Ovary (tissue), 9 donors: ENCODE data around the gene BTBD10. TPM values are rescaled to one million over a fixed set of nuclear protein-coding genes. Genes with fewer than 3 reads are reported as not detected.

Experiments used
- DNase-seq, 5 donors: peaks; one replicate each; pipeline ENCODE4 v3.0.0-alpha.2; 2019 to 2020
- H3K27ac ChIP-seq, 2 donors: fragments of 200-600 bp; one replicate each; pipeline versions ENCODE4 v1.5.1 to v1.8.0; 2019 to 2022
- H3K27me3 ChIP-seq: fragments of 200-600 bp; one replicate; pipeline ENCODE4 v1.8.0; 2022
- H3K36me3 ChIP-seq: fragments of 200-600 bp; sonication (generic); one replicate; pipeline ENCODE4 v1.5.1; 2019
- H3K4me1 ChIP-seq: one replicate; pipeline ENCODE4 v1.8.1; 2013; ENCODE audit warnings: mild to moderate bottlenecking, moderate library complexity; ENCODE audit not compliant: insufficient read depth
- H3K4me3 ChIP-seq: fragments of 200-600 bp; sonication (generic); one replicate; pipeline ENCODE4 v1.5.1; 2017
- H3K9me3 ChIP-seq, 2 donors: fragments of 200-600 bp in 1 of 2; sonication (generic) in 1 of 2; one replicate each; pipeline versions ENCODE4 v1.5.1 to v1.8.1; 2013 to 2019; ENCODE audit warnings: mild to moderate bottlenecking in 1 of 2, moderate library complexity in 1 of 2
- CTCF ChIP-seq, 3 donors: fragments of 450-650 bp in 2 of 3; fragments of 200-600 bp in 1 of 3; IDR thresholded peaks; one replicate each; pipeline versions ENCODE4 v1.5.1 to v1.8.0; 2016 to 2022; ENCODE audit warnings: antibody characterized with exemption in 3 of 3, mild to moderate bottlenecking in 1 of 3
- EP300 ChIP-seq: sonication (generic); formaldehyde crosslinking; IDR thresholded peaks from one replicate; pipeline ENCODE4 v1.6.1; 2017; ENCODE audit warnings: antibody characterized with exemption
- POLR2A ChIP-seq: fragments of 450-650 bp; IDR thresholded peaks from one replicate; pipeline ENCODE4 v1.6.1; 2017; ENCODE audit warnings: antibody characterized with exemption, mild to moderate bottlenecking, moderate library complexity
- WGBS, 3 donors: extraction: QIAGEN DNeasy Blood & Tissue Kit in 1 of 3; methylation state at CpG; one replicate each; pipeline versions ENCODE4 v1.1.5 to v1.1.7; 2013 to 2017; 5-methylcytosine and 5-hydroxymethylcytosine counted together
- intact Hi-C, 4 donors: fragments of 100-400 bp; cut with DNase I; formaldehyde crosslinking; loops; one replicate each; pipeline versions ENCODE4 v1.11.0 to v1.15.1; 2022 to 2023
- polyA plus RNA-seq, 2 donors: library from polyadenylated mRNA; stranded (reverse); fragments of 200-250 nt in 1 of 2; fragments of 350-450 nt in 1 of 2; fragmentation: Illumina TruSeq in 1 of 2; extraction: RNeasy Lipid Tissue Mini Kit (QIAGEN cat#74804) in 1 of 2; gene quantifications; one replicate each; pipeline ENCODE4 v1.2.3, GENCODE V29; 2013 to 2014
- total RNA-seq, 7 donors: library from RNA; depleted of rRNA in 2 of 7; stranded (reverse); fragments of >200 nt in 2 of 7; fragmentation: NEBNext Ultra II Directional in 3 of 7; extraction: Animal tissue kit (Norgen Biotek cat#: 25700) in 3 of 7; gene quantifications; one replicate each; pipeline versions ENCODE4 v1.1.0 to v1.2.4, GENCODE V29; 2016 to 2023
- donor health status: DM: no; HTN: no; CAD: no; lungs with moderate emphysema.
- donor health status: DM: no; HTN: no; CAD: no.
- donor health status: Bipolar disorder and iron deficiency.
- donor health status: DM: yes; HTN: yes; CAD: no.
- donor health status: DM: no; HTN: no; CAD: no.
- donor health status: DM: yes; HTN: yes; CAD: no.

The BTBD10 gene
- total and polyA plus RNA-seq, 9 donors: 14.8 to 31.4 (median 25.0) TPM

GRCh38 chr11:13373216-13373615, 89.8 kb downstream of the BTBD10 start:
- TF ChIP-seq POLR2A: no peak
- no peak for TF ChIP-seq CTCF (IDR thresholded peaks at IDR 0.05)
- no peak for TF ChIP-seq EP300
- intact Hi-C loops: no loop called here
- no peaks in the 10 kb centered on the region for H3K36me3 ChIP-seq
- no peaks in the 10 kb centered on the region for H3K27me3 ChIP-seq
- no peak overlapping the region for H3K4me3 ChIP-seq
- 62 to 95% (median 90%) methylated on average over 2 of the region's 2 CpGs for WGBS, 3 donors
- H3K4me1 ChIP-seq: no peaks in the 10 kb centered on the region
- no peak overlapping the region for H3K27ac ChIP-seq
- DNase-seq: no peak
- no peaks in the 10 kb centered on the region for H3K9me3 ChIP-seq

GRCh38 chr11:13368041-13368446, 95.0 kb downstream of the BTBD10 start:
- Histone ChIP-seq H3K4me3 (no peak overlapping the region), H3K4me1 (no peaks in the 10 kb centered on the region), H3K27me3 (no peaks in the 10 kb centered on the region), H3K36me3 (no peaks in the 10 kb centered on the region), H3K9me3 (no peaks in the 10 kb centered on the region), H3K27ac (no peak overlapping the region)
- no peak for DNase-seq
- 77 to 86% (median 79%) methylated on average over 5 of the region's 5 CpGs for WGBS, 3 donors
- no peak for TF ChIP-seq CTCF (IDR thresholded peaks at IDR 0.05)
- TF ChIP-seq POLR2A: no peak
- TF ChIP-seq EP300: no peak
- intact Hi-C loops: no loop called here

- Histone ChIP-seq H3K27me3 (no peaks in the 10 kb centered on the region), H3K27ac (no peak overlapping the region), H3K36me3 (no peaks in the 10 kb centered on the region), H3K4me1 (no peaks in the 10 kb centered on the region), H3K4me3 (no peak overlapping the region), H3K9me3 (no peaks in the 10 kb centered on the region)
- 87 to 94% (median 91%) methylated on average over 4 of the region's 4 CpGs for WGBS, 3 donors
- intact Hi-C loops: no loop called here
- TF ChIP-seq CTCF (IDR thresholded peaks at IDR 0.05) (no peak), POLR2A (no peak), EP300 (no peak)
- DNase-seq: no peak
Observed at GRCh38 chr11:13367115-13367514, 95.9 kb downstream of the BTBD10 start.

GRCh38 chr11:13366266-13367026, 96.6 kb downstream of the BTBD10 start:
- no peaks in the 10 kb centered on the region for H3K27me3 ChIP-seq
- H3K27ac ChIP-seq: no peak overlapping the region
- H3K4me3 ChIP-seq: no peak overlapping the region
- no peak for TF ChIP-seq CTCF (IDR thresholded peaks at IDR 0.05)
- TF ChIP-seq EP300: no peak
- no peak for TF ChIP-seq POLR2A
- WGBS, 3 donors: 88 to 90% (median 89%) methylated on average over 7 of the region's 7 CpGs
- intact Hi-C loops: no loop called here
- DNase-seq: no peak
- no peaks in the 10 kb centered on the region for H3K9me3 ChIP-seq
- H3K4me1 ChIP-seq: no peaks in the 10 kb centered on the region
- H3K36me3 ChIP-seq: no peaks in the 10 kb centered on the region
